T-cell (primary cell): ENCODE measurements around the gene KLRK1. TPM values are rescaled to one million over a fixed set of nuclear protein-coding genes. Genes with fewer than 3 reads are reported as not detected.
"Not testable (repeated sequence)": the region's sequence is repeated elsewhere in the genome, so short reads cannot be mapped to it uniquely, and the experiment has no call there.

Experiments used
- ATAC-seq, 4 experiments: fragments of 200-7000 bp in 3 of 4; fragments of 150-1000 bp in 1 of 4; cut with Tn5 transposase; replicated peaks in 1 of 4; 1 replicate in 3 of 4; 2 replicates in 1 of 4; pipeline ENCODE4 v1.10.0; 2021; ENCODE audit warnings: moderate library complexity in 3 of 4, mild to moderate bottlenecking in 2 of 4, moderate number of reproducible peaks in 1 of 4
- CTCF ChIA-PET, 2 donors: fragments of 300-600 bp; sonication (Branson Sonifier 250); formaldehyde crosslinking; loops; one replicate each; lab custom pipeline; 2022; ENCODE audit warnings: antibody characterized with exemption in 2 of 2; lab: Charles Lee
- POLR2A ChIA-PET, 2 donors: fragments of 300-600 bp; sonication (Branson Sonifier 250); formaldehyde crosslinking; loops; one replicate each; lab custom pipeline; 2022; ENCODE audit warnings: antibody characterized with exemption in 2 of 2; lab: Charles Lee
- DNase-seq, 35 experiments: peaks; one replicate each; pipeline versions ENCODE4 v3.0.0 to v3.0.0-alpha.2; 2013 to 2023
- H3K27ac ChIP-seq: one replicate; pipeline ENCODE4 v1.5.1; 2013; ENCODE audit warnings: low read length
- H3K27me3 ChIP-seq, 2 experiments: replicated peaks in 1 of 2; 1 replicate in 1 of 2; 2 replicates in 1 of 2; pipeline versions ENCODE4 v1.6.1 to v1.7.0; 2013; ENCODE audit warnings: low read length in 1 of 2, mixed read lengths in 1 of 2; ENCODE audit not compliant: control insufficient read depth in 2 of 2, insufficient read depth in 2 of 2; ENCODE audit errors: extremely low read depth in 1 of 2
- H3K36me3 ChIP-seq, 2 donors: 1 replicate in 1 of 2; 2 replicates in 1 of 2; pipeline versions ENCODE4 v1.6.1 to v1.7.0; 2013; ENCODE audit warnings: low read length in 1 of 2; ENCODE audit not compliant: control insufficient read depth in 2 of 2, insufficient read depth in 1 of 2; ENCODE audit errors: extremely low read depth in 1 of 2
- H3K4me1 ChIP-seq, 2 experiments: 1 replicate in 1 of 2; 2 replicates in 1 of 2; pipeline versions ENCODE4 v1.6.1 to v1.7.0; 2013; ENCODE audit warnings: low read length in 2 of 2, mixed read lengths in 1 of 2; ENCODE audit not compliant: insufficient read depth in 2 of 2, control insufficient read depth in 1 of 2; ENCODE audit errors: extremely low read depth in 1 of 2
- H3K4me3 ChIP-seq, 2 donors: 1 replicate in 1 of 2; 2 replicates in 1 of 2; pipeline versions ENCODE4 v1.5.1 to v1.7.0; 2013; ENCODE audit warnings: mild to moderate bottlenecking in 2 of 2, low read length in 1 of 2, moderate library complexity in 1 of 2; ENCODE audit not compliant: control insufficient read depth in 1 of 2; ENCODE audit errors: extremely low read depth in 1 of 2
- H3K9me3 ChIP-seq: 2 replicates; pipeline ENCODE4 v1.7.0; 2013
- H3K27ac Mint-ChIP-seq, 2 donors: one replicate each; pipeline ENCODE4 v1.8.0; 2020 to 2021; ENCODE audit warnings: mild to moderate bottlenecking in 2 of 2, mixed read lengths in 2 of 2
- H3K27me3 Mint-ChIP-seq, 2 donors: one replicate each; pipeline ENCODE4 v1.8.0; 2021 to 2022; ENCODE audit warnings: mixed read lengths in 2 of 2
- H3K36me3 Mint-ChIP-seq: one replicate; pipeline ENCODE4 v1.8.0; 2021; ENCODE audit warnings: mixed read lengths
- H3K4me1 Mint-ChIP-seq, 3 donors: one replicate each; pipeline ENCODE4 v1.8.0; 2020 to 2022; ENCODE audit warnings: mixed read lengths in 3 of 3, mild to moderate bottlenecking in 1 of 3
- H3K4me3 Mint-ChIP-seq, 3 donors: one replicate each; pipeline ENCODE4 v1.8.0; 2020 to 2022; ENCODE audit warnings: mild to moderate bottlenecking in 3 of 3, mixed read lengths in 3 of 3, moderate library complexity in 3 of 3
- H3K9me3 Mint-ChIP-seq, 3 donors: one replicate each; pipeline ENCODE4 v1.8.0; 2020 to 2022; ENCODE audit warnings: mixed read lengths in 3 of 3
- WGBS: methylation state at CpG from one replicate; pipeline ENCODE4 v1.1.5; 2013; ENCODE audit warnings: missing lambda C conversion rate; ENCODE audit not compliant: insufficient coverage; 5-methylcytosine and 5-hydroxymethylcytosine counted together
- total RNA-seq, 35 experiments: library from RNA in 6 of 35; stranded (reverse) in 6 of 35; fragments of 120-200 nt in 1 of 35; gene quantifications; one replicate each; pipeline versions ENCODE4 v1.2.1 to v1.2.4 and lab custom pipeline; 2013 to 2026

The KLRK1 gene
- total RNA-seq, 5 donors from 2014 or later (not counting 1 experiment from before 2014, with no cell fraction given): 74.5 to 162 (median 141) TPM

DNA sequence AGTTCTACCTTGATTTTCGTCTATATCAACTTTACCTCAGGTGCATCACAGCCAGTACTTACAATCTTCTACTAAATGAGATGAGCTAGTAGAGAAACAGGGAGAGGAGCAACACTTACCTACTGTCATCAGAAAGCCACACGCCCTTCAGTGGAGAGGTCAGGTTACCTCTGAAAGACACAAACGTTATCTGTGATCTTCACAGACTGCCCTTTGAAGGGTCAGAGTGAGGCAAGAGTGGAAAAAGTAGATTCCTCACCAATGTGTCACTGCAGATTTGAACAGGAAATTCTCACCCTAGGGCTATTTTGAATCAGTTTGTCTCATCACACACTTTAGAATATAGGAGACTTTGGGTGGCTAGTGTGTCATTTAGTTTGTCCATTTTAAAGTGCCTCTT, 32.3 kb upstream of the KLRK1 start:
- POLR2A ChIA-PET, H3K27ac ChIP-seq, H3K4me3 ChIP-seq, H3K4me3 Mint-ChIP-seq, CTCF ChIA-PET, H3K36me3 ChIP-seq, H3K27ac Mint-ChIP-seq, H3K4me1 ChIP-seq, H3K4me1 Mint-ChIP-seq, DNase-seq, H3K9me3 Mint-ChIP-seq, H3K9me3 ChIP-seq, H3K27me3 ChIP-seq, H3K27me3 Mint-ChIP-seq, H3K36me3 Mint-ChIP-seq: not testable (repeated sequence)
- ATAC-seq: peak in 1 of 4 experiments; percentile 35
- no CpG with 5 or more reads among the region's 3 CpGs for WGBS

DNA sequence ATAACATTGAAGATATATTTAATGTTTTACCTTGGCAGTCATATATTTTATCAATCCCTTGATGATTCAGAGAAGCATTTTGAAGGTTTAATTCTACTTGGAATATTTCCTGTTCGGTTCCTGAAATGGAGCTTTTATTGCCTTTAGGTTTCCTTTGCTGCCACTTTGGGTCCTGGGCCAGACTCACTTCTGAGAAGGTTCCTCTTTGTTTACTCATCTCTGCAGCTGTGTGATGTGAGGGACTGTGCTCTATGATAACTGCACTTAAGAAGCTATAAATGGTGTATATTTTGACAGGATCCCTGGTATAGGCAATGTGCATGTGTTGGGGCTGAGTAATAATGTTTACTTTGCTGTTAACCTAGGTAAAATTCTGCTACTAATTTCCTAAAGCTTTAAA, 30.5 kb upstream of the KLRK1 start, which contains the start of gene KLRC3:
Gene KLRC3, minus strand, starts transcription at position 262 of the 400 bp plus-strand sequence. Its CDS starts 45 bp downstream, at position 217.
- H3K36me3 Mint-ChIP-seq, H3K36me3 ChIP-seq, H3K27ac Mint-ChIP-seq, CTCF ChIA-PET, H3K9me3 Mint-ChIP-seq, H3K9me3 ChIP-seq, H3K4me1 ChIP-seq, H3K27me3 ChIP-seq, DNase-seq, H3K27ac ChIP-seq, H3K27me3 Mint-ChIP-seq, H3K4me1 Mint-ChIP-seq, POLR2A ChIA-PET, H3K4me3 ChIP-seq: not testable (repeated sequence)
- H3K4me3 Mint-ChIP-seq: peak within 1 kb of the TSS; percentile 13 to 62 (median 24)
- WGBS: no CpG with 5 or more reads among the region's 1 CpG
- peak in 1 of 4 experiments; percentile 46 for ATAC-seq

GRCh38 chr12:10409392-10409791, 19.6 kb upstream of the KLRK1 start, which contains the start of gene KLRC4:
TSS of gene KLRC4 (minus strand) at chr12:10409757. CDS start at chr12:10409575, 182 bp downstream.
- Histone ChIP-seq H3K36me3 (no peaks in the 10 kb centered on the region), H3K4me3 (peak within 1 kb of the TSS in 1 of 2 donors; percentile 35), H3K27me3 (no peaks in the 10 kb centered on the region), H3K27ac (no peak within 1 kb of the TSS), H3K9me3 (no peaks in the 10 kb centered on the region), H3K4me1 (no peaks in the 10 kb centered on the region)
- Mint-ChIP-seq H3K36me3 (peaks cover 3% of the 10 kb centered on the region), H3K4me3 (peak within 1 kb of the TSS; percentile 69 to 75 (median 74)), H3K27me3 (peaks cover 0 to 2% of the 10 kb centered on the region in 2 donors), H3K27ac (peak within 1 kb of the TSS; percentile 56 to 70), H3K4me1 (peaks cover 0 to 6% (median 4%) of the 10 kb centered on the region in 3 donors), H3K9me3 (peaks cover 0 to 3% (median 2%) of the 10 kb centered on the region in 3 donors)
- DNase-seq (no peak), ATAC-seq (peak; percentile 45 to 81 (median 78))
- WGBS: no CpG with 5 or more reads among the region's 1 CpG
- ChIA-PET POLR2A (no interaction called here), CTCF (interaction anchor here in 1 of 2 donors (1.2 kb wide), 1 partner anchor 17 kb away, joined by 3 read pairs; no protein-coding TSS in a partner anchor)

DNA sequence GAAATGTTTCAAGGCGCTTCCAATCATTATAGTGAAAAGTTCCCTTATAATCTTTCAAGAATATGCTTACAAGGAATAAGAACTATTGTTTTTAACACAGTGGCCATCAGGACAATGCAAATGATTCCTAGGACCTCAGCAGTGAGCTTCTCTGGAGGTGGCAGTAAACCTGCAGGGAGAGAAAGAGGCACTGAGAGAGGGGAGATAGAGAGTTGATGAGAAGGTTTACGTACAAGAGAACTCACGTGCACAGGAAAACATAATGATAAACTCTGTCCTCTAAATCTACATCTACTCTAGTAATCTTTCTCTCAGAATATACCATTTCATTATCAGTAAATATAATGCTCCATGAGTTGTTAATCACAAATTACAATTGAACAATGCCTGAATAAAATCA, 19.0 kb upstream of the KLRK1 start:
- H3K9me3 ChIP-seq: no peaks in the 10 kb centered on the region
- ATAC-seq: peak in 3 of 4 experiments; percentile 35 to 44 (median 43)
- no peak for DNase-seq
- POLR2A ChIA-PET: no interaction called here
- no peak overlapping the region for H3K27ac ChIP-seq
- Mint-ChIP-seq H3K27ac (peak overlapping the region in 1 of 2 donors; percentile 70), H3K27me3 (peaks cover 0 to 2% of the 10 kb centered on the region in 2 donors), H3K9me3 (peaks cover 0 to 3% (median 2%) of the 10 kb centered on the region in 3 donors), H3K36me3 (peaks cover 3% of the 10 kb centered on the region), H3K4me1 (peaks cover 0 to 6% (median 4%) of the 10 kb centered on the region in 3 donors), H3K4me3 (peak overlapping the region; percentile 69 to 75 (median 74))
- H3K27me3 ChIP-seq: no peaks in the 10 kb centered on the region
- peak overlapping the region in 1 of 2 donors; percentile 35 for H3K4me3 ChIP-seq
- CTCF ChIA-PET: no interaction called here
- no peaks in the 10 kb centered on the region for H3K4me1 ChIP-seq
- whole genome bisulfite sequencing: no CpG with 5 or more reads among the region's 3 CpGs
- no peaks in the 10 kb centered on the region for H3K36me3 ChIP-seq

- H3K27ac ChIP-seq: no peak overlapping the region
- ATAC-seq (peak in 2 of 4 experiments; percentile 16 to 28), DNase-seq (peak in 1 of 35 experiments; percentile 30)
- ChIA-PET POLR2A (no interaction called here), CTCF (interaction anchor here in 1 of 2 donors (0.5 to 1.2 kb wide), 2 partner anchors 105 to 1023 kb away, joined by 3 to 4 read pairs; no protein-coding TSS in a partner anchor)
- no peaks in the 10 kb centered on the region for H3K9me3 ChIP-seq
- WGBS: 49% methylated on average over 4 of the region's 4 CpGs
- no peaks in the 10 kb centered on the region for H3K27me3 ChIP-seq
- H3K36me3 ChIP-seq: no peaks in the 10 kb centered on the region
- Mint-ChIP-seq H3K27me3 (peaks cover 0 to 2% of the 10 kb centered on the region in 2 donors), H3K27ac (peak overlapping the region; percentile 44 to 80), H3K36me3 (peaks cover 3% of the 10 kb centered on the region), H3K9me3 (peaks cover 0 to 3% (median 2%) of the 10 kb centered on the region in 3 donors), H3K4me1 (peaks cover 4 to 6% (median 5%) of the 10 kb centered on the region in 3 donors), H3K4me3 (peak overlapping the region; percentile 72 to 80 (median 72))
- no peaks in the 10 kb centered on the region for H3K4me1 ChIP-seq
- H3K4me3 ChIP-seq: peak overlapping the region in 1 of 2 donors; percentile 32
Measured at GRCh38 chr12:10406725-10407124, 16.9 kb upstream of the KLRK1 start.

GRCh38 chr12:10405294-10405693, 15.5 kb upstream of the KLRK1 start:
- POLR2A ChIA-PET: no interaction called here
- H3K36me3 ChIP-seq: no peaks in the 10 kb centered on the region
- H3K4me3 ChIP-seq: no peak overlapping the region
- no CpG with 5 or more reads among the region's 5 CpGs for WGBS
- peaks cover 6 to 9% (median 7%) of the 10 kb centered on the region in 3 donors for H3K4me1 Mint-ChIP-seq
- H3K27me3 ChIP-seq: no peaks in the 10 kb centered on the region
- no peaks in the 10 kb centered on the region for H3K4me1 ChIP-seq
- H3K9me3 ChIP-seq: no peaks in the 10 kb centered on the region
- no peak for ATAC-seq
- H3K27me3 Mint-ChIP-seq: peaks cover 4 to 7% of the 10 kb centered on the region in 2 donors
- no peak overlapping the region for H3K27ac ChIP-seq
- H3K27ac Mint-ChIP-seq: no peak overlapping the region
- DNase-seq: no peak
- peaks cover 0 to 3% (median 2%) of the 10 kb centered on the region in 3 donors for H3K9me3 Mint-ChIP-seq
- CTCF ChIA-PET: no interaction called here
- peaks cover 3% of the 10 kb centered on the region for H3K36me3 Mint-ChIP-seq
- peak overlapping the region; percentile 12 to 50 (median 45) for H3K4me3 Mint-ChIP-seq
